HG03039 (cell line): ENCODE results near the gene MISP.

Experiments used
- ATAC-seq: cut with Tn5 transposase; IDR thresholded peaks from one replicate; pipeline ENCODE4 v1.9.1; 2021; ENCODE audit warnings: mild to moderate bottlenecking, moderate library complexity; ENCODE audit not compliant: unreplicated experiment

The MISP gene

GRCh38 chr19:772063-772462, 21.2 kb downstream of the MISP start:
- no peak for ATAC-seq

- ATAC-seq, result no peak
These were observed 22.0 kb downstream of the MISP start for GRCh38 chr19:772730-773436.

DNA sequence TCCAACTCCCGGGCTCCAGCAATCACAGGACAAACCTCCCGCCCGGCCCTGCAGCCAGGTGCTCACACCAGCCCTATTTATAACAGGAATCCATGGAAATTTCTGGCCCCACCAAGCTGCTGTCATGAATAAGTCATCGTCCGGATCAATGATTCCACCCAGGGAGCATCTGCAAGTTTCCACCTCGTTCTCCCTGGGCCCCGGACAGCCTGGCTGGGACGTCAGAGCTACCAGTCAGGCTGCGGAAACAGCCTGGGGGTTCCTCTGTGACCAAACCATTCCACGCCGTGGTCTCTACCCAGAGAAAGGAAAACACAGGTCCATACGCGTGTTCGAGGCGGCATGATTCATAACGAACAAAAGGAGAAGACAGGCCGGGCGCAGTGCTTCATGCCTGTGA, 25.6 kb downstream of the MISP start:
- ATAC-seq, result no peak

- ATAC-seq, result no peak
These were observed 28.2 kb downstream of the MISP start for GRCh38 chr19:778910-779653.

DNA sequence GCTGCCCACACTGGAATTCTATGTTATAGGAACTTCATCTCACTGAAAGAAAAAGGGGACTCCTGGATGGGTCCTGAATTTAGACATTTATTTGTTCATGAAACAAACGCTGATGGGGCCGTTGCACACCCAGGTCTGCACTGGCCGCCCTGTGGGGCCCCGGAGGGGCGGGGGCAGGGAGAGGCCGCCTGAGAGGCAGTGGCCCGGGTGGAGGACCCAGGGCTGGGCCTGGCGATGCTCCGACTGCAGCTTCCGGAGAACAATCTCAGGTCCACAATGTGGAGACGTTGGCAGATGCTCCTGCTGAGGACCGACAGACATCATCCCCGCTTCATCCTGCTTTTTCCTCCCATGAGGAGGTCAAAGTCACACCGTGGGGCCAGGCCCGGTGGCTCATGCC, 30.0 kb downstream of the MISP start:
- no peak for ATAC-seq

DNA sequence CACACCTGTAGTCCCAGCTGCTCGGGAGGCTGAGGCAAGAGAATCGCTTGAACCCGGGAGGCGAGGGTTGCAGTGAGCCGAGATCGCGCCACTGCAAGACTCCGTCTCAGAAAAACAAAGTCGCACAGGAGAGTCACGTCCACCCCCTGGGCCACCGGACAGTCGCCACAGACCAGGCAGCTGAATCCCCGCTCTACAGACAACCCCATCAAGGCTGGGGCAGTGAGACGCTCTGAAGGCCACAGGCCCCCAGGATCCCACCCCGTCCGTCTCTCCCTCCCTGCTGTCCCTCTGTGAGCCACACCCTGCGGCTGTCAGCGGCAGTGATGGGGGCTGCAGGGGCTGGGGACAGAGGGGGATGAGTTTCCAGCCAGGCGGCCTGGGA, 30.9 kb downstream of the MISP start:
- ATAC-seq, result no peak

GRCh38 chr19:782185-782877, 31.4 kb downstream of the MISP start:
- no peak for ATAC-seq

GRCh38 chr19:782878-783668, 32.2 kb downstream of the MISP start:
- no peak for ATAC-seq

DNA sequence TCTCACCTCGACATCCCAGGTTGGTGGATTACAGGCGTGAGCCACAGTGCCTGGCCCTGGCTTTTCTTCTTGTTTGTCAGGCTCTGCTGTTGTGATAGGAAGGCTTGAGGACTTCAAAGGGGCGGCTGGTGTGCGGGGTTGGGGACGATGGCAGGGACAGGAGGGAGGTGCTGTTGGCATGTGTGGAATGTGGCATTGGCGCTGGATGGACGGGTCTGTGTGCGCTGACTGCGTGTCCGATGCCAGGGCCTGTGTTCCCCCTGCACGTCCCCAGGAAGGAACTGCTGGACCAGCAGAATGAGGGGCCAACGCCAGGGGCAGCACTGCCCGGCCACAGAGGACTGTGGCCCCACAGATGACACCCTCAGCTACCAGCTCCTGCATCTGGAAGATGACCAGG, 33.6 kb downstream of the MISP start:
- no peak for ATAC-seq

- ATAC-seq, result no peak
These were observed 36.6 kb downstream of the MISP start for GRCh38 chr19:787536-787935.

- no peak for ATAC-seq
These were observed 37.7 kb downstream of the MISP start for GRCh38 chr19:788686-788982.

GRCh38 chr19:788983-789700, 38.2 kb downstream of the MISP start:
- no peak for ATAC-seq

DNA sequence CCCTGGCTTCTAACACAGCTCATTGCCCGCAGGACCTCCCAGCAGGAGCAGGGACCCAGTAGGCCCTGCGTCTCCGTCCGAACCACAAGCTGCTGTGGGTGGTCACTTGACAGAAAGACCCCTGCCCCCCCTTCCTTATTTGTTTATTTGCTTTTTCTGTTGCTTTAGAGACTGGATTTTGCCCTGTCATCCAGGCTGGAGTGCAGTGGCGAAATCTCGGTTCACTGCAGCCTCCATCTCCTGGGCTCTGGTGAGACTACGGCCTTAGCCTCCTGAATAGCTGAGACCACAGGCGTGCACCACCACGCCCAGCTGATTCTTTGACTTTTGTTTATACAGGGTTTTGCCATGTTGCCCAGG, 38.8 kb downstream of the MISP start:
- no peak for ATAC-seq

DNA sequence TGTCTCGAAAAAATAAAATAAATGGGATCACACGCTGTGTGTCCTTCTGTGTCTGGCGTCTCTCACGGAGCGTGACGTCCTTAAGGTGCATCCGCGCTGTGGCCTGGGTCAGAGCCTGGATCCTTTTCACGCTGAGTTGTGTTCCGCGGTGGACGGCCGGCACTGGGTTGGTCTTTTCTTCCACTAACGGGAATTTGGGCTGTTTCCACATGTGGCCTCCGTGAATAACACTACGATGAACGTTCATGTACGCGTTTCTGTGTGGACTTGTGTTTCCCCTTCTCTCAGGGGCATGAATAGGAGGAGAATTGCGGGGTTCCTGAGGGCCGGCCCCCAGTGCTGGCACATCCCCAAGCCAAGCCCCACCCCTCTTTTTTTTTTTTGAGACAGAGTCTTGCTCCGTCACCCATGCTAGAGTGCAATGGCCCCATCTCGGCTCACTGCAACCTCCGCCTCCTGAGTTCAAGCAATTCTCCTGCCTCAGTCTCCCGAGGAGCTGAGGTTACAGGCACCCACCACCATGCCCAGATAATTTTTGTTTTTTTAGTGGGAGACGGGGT, 40.2 kb downstream of the MISP start:
- ATAC-seq, result no peak

DNA sequence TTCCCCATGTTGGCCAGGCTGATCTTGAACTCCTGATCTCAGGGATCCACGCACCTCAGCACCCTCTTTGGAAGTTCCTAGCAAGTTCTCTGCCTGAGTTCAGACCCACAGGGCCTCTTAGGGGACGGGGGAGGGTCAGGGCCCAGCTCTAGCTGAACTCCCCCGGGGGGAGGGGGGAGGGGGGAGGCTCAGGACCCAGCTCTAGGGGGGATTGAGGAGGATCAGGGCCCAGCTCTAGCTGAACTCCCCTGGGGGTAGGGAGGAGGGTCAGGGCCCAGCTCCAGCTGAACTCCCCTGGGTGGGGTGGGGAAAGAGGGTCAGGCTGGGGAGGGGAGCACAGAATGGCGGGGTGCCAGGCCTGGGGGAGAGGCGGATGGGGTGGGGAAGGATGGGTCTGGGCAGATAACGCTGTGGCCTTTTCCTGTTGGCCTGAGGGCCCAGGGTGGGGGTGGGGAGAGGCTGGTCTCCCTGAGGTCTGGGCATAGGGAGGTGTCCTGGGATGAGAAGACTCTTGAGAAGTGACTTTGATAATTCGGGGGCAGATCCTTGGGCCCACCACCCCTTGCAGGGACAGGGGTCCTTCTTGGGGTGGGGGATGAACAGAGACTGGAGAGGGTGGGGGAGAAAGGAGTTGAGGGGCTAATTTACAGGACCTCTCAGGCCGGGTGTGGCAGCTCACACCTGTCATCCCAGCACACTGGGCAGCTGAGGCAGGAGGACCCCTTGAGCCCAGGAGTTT, 40.8 kb downstream of the MISP start:
- ATAC-seq, result no peak

DNA sequence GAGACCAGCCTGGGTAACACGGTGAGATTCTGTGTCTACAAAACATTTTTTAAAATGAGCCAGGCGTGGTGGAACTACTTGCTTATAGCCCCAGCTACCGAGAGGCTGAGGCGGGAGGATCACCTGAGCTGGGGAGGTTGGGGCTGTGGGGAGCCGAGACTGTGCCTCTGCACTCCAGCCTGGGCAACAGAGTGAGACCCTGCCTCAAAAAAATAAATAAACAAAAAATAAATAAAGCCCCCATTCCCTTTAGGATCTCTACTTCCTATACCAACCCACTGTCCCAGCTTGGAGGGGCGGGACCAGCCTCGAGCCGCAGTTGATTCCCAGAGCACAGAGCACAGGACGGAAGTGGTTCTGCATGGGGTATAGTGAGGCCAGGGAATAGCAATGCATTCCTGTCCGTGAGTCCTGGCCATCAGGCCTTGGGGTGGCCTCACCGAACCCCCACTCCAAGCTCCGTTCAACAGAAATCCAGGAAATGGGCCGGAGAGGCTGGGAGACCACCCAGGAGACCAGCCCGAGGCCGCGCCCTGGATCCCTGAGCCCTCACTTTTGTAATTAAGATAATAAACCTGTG, 41.5 kb downstream of the MISP start:
- ATAC-seq, result no peak

DNA sequence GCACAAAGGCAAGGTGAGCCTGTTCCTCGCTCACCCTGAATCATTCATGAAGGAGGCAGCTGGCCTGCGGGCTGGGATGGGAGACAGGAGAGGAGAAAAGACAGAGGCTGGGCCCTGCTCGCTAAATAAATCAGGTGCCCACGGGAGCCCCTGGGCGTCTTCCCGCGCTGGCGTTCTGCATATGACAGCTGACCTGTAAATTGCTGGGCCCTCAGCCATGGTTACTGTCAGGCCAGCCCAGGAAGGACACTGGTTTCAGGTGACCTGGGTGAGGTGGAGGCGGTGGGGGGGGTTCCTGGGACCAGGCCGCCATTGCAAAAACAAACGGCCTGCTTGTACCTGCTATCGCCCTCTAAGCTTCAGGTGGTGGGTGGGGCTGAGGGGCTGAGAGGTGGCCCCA, 42.9 kb downstream of the MISP start:
- ATAC-seq, result no peak

GRCh38 chr19:795073-795611, 44.2 kb downstream of the MISP start:
- ATAC-seq, result no peak
